ENCODE results near the gene PHKB.
"Not testable (repeated sequence)": the region's sequence is repeated elsewhere in the genome, so short reads cannot be mapped to it uniquely, and the experiment has no call there.

Gene PHKB

GRCh38 chr16:47511882-47512281, 50.8 kb downstream of the PHKB start:
- no peak for DNase-seq

- DNase-seq: no peak
Observed at GRCh38 chr16:47519037-47519436, 57.9 kb downstream of the PHKB start.

DNA sequence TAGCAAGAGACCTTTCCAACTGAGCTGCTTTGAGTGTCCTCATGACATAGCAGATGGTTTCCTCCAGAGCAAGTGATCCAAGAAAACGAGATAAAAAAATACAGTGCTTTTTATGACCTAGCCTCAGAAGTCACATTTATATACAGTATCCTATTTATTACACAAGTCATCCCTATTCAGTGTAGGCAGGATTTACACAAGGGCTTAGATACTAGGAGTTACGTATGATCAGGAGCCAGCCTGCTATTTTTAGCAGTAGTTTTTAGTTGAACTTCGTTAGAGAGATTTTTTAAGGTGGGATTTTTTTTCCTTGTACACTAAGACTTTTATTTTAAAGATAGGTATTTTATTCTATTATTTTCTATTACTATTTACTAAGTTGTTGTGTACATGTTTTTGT, 58.4 kb downstream of the PHKB start:
- DNase-seq: no peak

GRCh38 chr16:47519996-47520679, 59.0 kb downstream of the PHKB start:
- no peak for DNase-seq

DNA sequence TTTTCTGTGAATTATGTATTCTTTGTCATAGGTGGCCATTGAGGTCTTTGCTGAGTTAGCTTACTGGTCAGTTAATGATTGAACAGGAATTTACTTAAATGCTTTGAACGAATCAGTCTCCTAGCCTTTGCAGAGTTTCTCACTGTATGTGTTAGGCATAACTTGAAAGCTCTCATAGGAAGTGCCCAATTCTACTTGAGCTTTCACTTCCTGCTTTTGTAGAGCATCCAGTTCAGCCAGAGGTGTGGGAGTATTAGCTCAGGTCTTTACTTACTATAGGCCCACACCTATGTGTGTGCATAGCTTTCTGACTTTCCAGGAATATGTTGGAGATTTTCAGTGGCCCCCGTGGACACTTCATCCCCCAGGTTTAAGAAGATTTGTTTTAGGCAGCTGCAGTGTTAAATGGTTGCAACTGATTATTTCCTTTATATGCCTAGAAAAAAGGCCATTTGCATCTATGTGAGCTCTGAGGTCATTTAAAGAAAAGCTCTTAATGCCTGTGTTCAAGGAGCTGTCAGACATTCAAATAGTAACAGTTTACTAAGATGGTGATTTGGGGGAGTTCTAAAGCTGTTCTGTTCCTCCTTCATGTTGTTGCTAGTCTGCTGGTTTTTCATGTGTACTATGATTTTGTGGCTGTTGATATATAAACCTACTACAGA, 62.3 kb downstream of the PHKB start:
- no peak for DNase-seq

GRCh38 chr16:47524007-47524405, 62.9 kb downstream of the PHKB start:
- no peak for DNase-seq

- DNase-seq: no peak
Observed at GRCh38 chr16:47528431-47528830, 67.3 kb downstream of the PHKB start.

- no peak for DNase-seq
Observed at GRCh38 chr16:47533744-47534292, 72.7 kb downstream of the PHKB start.

GRCh38 chr16:47538472-47538871, 77.3 kb downstream of the PHKB start:
- DNase-seq: no peak

DNA sequence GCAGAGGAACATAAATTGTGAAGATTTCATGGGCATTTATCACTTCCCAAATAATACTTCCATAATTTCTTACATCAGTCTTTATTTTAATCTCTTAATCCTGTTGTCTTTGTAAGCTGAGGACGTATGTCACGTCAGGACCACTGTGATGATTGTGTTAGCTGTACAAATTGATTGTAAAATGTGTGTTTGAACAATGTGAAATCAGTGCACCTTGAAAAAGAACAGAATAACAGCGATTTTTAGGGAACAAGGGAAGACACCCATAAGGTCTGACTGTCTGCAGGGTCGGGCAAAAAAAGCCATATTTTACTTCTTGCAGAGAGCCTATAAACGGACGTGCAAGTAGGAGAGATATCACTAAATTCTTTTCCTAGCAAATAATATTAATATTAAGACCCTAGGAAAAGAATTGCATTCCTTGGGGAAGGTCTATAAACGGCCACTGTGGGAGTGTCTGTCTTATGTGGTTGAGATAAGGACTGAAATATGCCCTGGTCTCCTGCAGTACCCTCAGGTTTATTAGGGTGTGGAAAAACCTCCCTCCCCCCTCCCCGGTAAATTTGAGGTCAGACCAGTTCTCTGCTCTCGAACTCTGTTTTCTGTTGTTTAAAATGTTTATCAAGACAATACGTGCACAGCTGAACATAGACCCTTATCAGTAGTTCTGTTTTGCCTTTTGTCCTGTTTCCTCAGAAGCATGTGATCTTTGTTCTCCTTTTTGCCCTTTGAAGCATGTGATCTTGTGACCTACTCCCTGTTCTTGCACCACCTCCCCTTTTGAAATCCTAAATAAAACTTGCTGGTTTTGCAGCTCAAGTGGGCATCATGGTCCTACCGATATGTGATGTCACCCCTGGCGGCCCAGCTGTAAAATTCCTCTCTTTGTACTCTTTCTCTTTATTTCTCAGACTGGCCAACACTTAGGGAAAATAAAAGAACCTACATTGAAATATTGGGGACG, 78.9 kb downstream of the PHKB start:
- DNase-seq: not testable (repeated sequence)

GRCh38 chr16:47541135-47541534, 80.0 kb downstream of the PHKB start:
- DNase-seq: not testable (repeated sequence)

DNA sequence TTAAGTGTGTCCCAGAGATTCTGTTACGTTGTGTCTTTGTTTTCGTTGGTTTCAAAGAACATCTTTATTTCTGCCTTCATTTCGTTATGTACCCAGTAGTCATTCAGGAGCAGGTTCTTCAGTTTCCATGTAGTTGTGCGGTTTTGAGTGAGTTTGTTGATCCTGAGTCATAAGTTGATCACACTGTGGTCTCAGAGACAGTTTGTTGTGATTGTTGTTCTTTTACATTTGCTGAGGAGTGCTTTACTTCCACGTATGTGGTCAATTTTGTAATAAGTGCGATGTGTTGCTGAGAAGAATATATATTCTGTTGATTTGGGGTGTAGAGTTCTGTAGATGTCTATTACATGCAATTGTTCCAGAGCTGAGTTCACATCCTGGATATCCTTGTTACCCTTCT, 83.1 kb downstream of the PHKB start:
- not testable (repeated sequence) for DNase-seq

DNA sequence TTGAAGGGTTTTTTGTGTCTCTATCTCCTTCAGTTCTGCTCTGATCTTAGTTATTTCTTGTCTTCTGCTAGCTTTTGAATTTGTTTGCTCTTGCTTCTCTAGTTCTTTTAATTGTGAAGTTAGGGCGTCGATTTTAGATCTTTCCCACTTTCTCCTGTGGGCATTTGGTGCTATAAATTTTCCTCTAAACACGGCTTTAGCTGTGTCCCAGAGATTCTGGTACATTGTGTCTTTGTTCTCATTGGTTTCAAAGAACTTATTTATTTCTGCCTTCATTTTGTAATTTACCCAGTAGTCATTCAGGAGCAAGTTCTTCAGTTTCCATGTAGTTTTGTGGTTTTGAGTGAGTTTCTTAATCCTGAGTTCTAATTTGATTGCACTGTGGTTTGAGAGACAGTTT, 90.1 kb downstream of the PHKB start:
- not testable (repeated sequence) for DNase-seq

DNA sequence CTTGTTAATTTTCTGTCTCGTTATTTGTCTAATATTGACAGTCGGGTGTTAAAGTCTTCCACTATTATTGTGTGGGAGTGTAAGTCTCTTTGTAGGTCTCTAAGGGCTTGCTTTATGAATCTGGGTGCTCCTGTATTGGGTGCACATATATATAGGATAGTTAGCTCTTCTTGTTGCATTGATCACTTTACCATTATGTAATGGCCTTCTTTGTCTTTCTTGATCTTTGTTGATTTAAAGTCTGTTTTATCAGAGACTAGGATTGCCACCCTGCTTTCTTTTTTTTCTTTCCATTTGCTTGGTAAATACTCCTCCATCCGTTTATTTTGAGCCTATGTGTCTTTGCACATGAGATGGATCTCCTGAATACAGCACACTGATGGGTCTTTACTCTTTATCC, 90.6 kb downstream of the PHKB start:
- not testable (repeated sequence) for DNase-seq

- DNase-seq: no peak
Observed at GRCh38 chr16:47553853-47554564, 92.9 kb downstream of the PHKB start.

GRCh38 chr16:47554587-47554986, 93.5 kb downstream of the PHKB start:
- not testable (repeated sequence) for DNase-seq

DNA sequence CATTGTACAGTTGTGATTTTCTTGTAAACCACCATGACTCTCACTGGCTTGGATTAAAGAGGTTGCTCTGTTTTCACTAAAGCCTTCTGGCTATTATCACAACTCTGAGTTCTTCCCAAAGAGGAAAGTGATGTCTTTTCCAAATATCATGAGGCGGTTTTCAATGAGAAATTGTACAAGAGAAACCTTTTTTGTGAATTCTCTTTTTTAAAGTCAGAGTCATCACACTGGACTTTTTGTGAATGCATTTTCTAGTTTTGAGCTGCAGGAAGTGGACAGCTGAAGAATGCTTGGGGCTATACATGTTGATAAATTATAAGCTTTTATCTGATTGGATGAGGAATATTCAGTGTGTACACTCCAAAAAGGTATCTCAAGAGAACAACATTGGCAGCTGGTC, 100.2 kb downstream of the PHKB start:
- DNase-seq: no peak

GRCh38 chr16:47562366-47562765, 101.2 kb downstream of the PHKB start:
- no peak for DNase-seq

DNA sequence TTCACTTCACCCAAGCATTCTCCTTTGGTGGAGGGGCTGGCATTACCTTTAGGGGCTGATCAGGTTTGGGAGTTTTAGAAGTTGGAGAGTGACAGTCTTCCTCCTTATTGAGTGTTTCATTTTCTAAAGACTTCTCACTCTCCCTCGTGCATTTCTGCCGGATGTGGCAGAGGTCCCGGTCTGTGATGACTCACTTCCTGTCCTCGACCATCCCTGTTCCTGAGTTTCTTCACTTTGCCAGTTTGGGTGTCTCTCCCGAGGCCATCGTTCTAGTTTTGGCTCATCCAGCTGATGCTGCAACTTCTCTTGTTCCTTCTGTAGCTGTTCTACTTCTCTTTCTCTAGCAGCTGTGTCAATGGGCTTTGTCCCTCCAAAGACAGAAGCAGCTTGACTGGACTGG, 104.3 kb downstream of the PHKB start:
- DNase-seq: no peak

DNA sequence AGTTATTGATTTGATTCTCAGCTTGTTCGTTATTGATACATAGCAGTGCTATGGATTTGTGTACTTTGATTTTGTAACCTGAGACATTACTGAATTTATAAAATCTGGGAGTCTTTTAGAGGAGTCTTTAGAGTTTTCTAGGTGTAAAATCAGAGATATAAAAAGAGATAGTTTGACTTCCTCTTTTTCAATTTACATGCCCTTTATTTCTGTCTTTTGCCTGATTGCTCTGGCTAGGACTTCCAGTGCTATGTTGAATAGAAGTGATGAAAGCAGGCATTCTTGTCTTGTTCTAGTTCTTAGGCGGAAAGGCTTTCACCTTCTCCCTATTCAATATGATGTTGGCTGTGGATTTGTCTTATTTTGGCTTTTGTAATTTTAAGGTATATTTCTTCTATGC, 106.2 kb downstream of the PHKB start:
- DNase-seq: no peak

DNA sequence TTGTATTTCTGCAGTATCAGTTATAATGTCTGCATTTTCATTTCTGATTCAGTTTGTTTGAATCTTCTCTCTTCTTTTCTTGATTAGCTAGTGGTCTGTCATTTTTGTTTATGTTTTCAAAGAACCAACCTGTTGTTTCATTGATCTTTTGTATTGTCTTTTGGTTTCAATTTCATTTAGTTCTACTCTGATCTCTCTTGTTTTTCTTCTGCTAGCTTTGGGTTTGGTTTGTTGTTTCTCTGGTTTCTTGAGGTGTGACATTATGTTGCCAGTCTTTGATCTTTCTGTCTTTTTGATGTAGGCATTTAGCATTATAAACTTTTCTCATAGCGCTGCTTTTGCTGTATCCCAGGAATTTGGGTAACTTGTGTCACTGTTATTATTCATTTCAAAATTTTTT, 107.2 kb downstream of the PHKB start:
- DNase-seq: no peak

DNA sequence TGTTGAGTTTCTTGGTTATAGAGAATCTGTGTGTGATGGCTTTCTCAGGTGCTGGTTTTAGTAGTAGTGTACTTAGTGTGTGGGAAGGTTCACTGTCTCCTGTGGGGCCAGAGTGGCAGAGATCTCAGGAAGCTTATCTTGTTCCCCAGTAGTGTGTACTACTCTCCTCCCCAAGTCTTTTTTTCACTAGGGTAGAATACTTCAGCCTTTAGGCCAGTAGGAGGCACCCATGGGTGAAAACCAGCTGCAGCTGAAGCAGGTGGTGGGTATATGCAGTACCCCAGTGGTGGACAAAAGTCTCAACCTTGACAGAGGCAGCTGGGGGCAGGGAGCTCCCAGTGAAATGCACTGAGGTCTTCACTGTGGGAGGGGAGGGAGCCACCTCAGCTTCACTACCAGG, 109.9 kb downstream of the PHKB start:
- DNase-seq: no peak

GRCh38 chr16:47571711-47572110, 110.6 kb downstream of the PHKB start:
- no peak for DNase-seq

Data from DMS79 (cell line).